ENCODE measurements around the gene LRRC53. TPM values are rescaled to one million over a fixed set of nuclear protein-coding genes. Genes with fewer than 3 reads are reported as not detected.

LRRC53 gene
- total RNA-seq, 1 experiment from 2014 or later, result not detected

GRCh38 chr1:74545821-74546220 lies 33.4 kb upstream of the LRRC53 start:
- no peak for DNase-seq (ENCODE audit: low spot score)
- peaks cover 56% of the 10 kb centered on the region for H3K27me3 ChIP-seq (replicated peaks; ENCODE audit: insufficient read depth, low read depth, low read length, poor library complexity)
- intact Hi-C loops (cut with micrococcal nuclease; ENCODE audit: unreplicated experiment), result no loop called here
- ChIA-PET POLR2A (ENCODE audit: low non-redundant PET) (no interaction called here), CTCF (no interaction called here)
- BruUV-seq (replicated peaks), result no TSS peak
- H3K9me3 ChIP-seq (ENCODE audit: low read depth, low read length, poor library complexity, severe bottlenecking), result no peaks in the 10 kb centered on the region
- TF ChIP-seq, protein P1, sequence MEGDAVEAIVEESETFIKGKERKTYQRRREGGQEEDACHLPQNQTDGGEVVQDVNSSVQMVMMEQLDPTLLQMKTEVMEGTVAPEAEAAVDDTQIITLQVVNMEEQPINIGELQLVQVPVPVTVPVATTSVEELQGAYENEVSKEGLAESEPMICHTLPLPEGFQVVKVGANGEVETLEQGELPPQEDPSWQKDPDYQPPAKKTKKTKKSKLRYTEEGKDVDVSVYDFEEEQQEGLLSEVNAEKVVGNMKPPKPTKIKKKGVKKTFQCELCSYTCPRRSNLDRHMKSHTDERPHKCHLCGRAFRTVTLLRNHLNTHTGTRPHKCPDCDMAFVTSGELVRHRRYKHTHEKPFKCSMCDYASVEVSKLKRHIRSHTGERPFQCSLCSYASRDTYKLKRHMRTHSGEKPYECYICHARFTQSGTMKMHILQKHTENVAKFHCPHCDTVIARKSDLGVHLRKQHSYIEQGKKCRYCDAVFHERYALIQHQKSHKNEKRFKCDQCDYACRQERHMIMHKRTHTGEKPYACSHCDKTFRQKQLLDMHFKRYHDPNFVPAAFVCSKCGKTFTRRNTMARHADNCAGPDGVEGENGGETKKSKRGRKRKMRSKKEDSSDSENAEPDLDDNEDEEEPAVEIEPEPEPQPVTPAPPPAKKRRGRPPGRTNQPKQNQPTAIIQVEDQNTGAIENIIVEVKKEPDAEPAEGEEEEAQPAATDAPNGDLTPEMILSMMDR (conservative IDR thresholded peaks at IDR 0.05; ENCODE audit: low read depth, low read length), result no peak
- TF ChIP-seq EZH2 (IDR thresholded peaks at IDR 0.05; ENCODE audit: borderline replicate concordance, low read depth, low read length, poor library complexity, severe bottlenecking), result no peak
- H3K4me1 ChIP-seq (ENCODE audit: insufficient read depth, low read length, poor library complexity, severe bottlenecking), result no peaks in the 10 kb centered on the region
- H3K4me3 ChIP-seq (ENCODE audit: low read depth, low read length, poor library complexity, severe bottlenecking), result no peak overlapping the region
- no peak overlapping the region for H3K27ac ChIP-seq (ENCODE audit: low read depth, low read length, poor library complexity, severe bottlenecking)
- H3K36me3 ChIP-seq (ENCODE audit: insufficient read depth, low read length, poor library complexity, severe bottlenecking), result no peaks in the 10 kb centered on the region

DNA sequence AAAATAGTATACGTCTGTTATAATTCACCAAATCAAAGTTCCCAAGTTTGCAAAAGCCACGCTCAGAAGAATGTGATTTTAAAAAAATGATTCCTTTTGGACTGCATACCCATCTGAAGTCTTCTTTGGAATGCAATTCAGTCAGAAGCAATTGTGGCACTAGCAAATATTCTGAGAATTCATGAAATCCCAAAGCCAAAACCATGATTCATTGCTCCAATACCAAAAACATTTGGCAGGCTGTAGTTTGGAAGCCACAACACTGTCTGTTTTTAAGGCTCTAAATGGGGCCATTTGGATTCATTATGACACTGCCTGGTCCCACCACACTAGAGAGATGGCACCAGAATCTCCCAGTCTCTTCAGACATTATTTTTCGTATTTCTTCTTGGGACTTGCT lies 21.8 kb upstream of the LRRC53 start:
- Histone ChIP-seq H3K27ac (ENCODE audit: low read depth, low read length, poor library complexity, severe bottlenecking) (no peak overlapping the region), H3K4me3 (ENCODE audit: low read depth, low read length, poor library complexity, severe bottlenecking) (no peak overlapping the region), H3K9me3 (ENCODE audit: low read depth, low read length, poor library complexity, severe bottlenecking) (no peaks in the 10 kb centered on the region), H3K27me3 (replicated peaks; ENCODE audit: insufficient read depth, low read depth, low read length, poor library complexity) (peaks cover 4% of the 10 kb centered on the region), H3K4me1 (ENCODE audit: insufficient read depth, low read length, poor library complexity, severe bottlenecking) (no peaks in the 10 kb centered on the region), H3K36me3 (ENCODE audit: insufficient read depth, low read length, poor library complexity, severe bottlenecking) (no peaks in the 10 kb centered on the region)
- ChIA-PET CTCF (no interaction called here), POLR2A (ENCODE audit: low non-redundant PET) (no interaction called here)
- BruUV-seq (replicated peaks), result no TSS peak
- DNase-seq (ENCODE audit: low spot score), result no peak
- TF ChIP-seq, protein P1 (conservative IDR thresholded peaks at IDR 0.05; ENCODE audit: low read depth, low read length), result no peak
- no peak for TF ChIP-seq EZH2 (IDR thresholded peaks at IDR 0.05; ENCODE audit: borderline replicate concordance, low read depth, low read length, poor library complexity, severe bottlenecking)
- intact Hi-C loops (cut with micrococcal nuclease; ENCODE audit: unreplicated experiment), result no loop called here

- POLR2A ChIA-PET (ENCODE audit: low non-redundant PET), result no interaction called here
- BruUV-seq (replicated peaks), result no TSS peak
Observed at GRCh38 chr1:74531796-74532195, 19.4 kb upstream of the LRRC53 start.

More at GRCh38 chr1:74531796-74532195, 19.4 kb upstream of the LRRC53 start:
- Histone ChIP-seq H3K4me3 (ENCODE audit: low read depth, low read length, poor library complexity, severe bottlenecking) (no peak overlapping the region), H3K27me3 (replicated peaks; ENCODE audit: insufficient read depth, low read depth, low read length, poor library complexity) (peaks cover 2% of the 10 kb centered on the region), H3K9me3 (ENCODE audit: low read depth, low read length, poor library complexity, severe bottlenecking) (no peaks in the 10 kb centered on the region), H3K4me1 (ENCODE audit: insufficient read depth, low read length, poor library complexity, severe bottlenecking) (no peaks in the 10 kb centered on the region), H3K27ac (ENCODE audit: low read depth, low read length, poor library complexity, severe bottlenecking) (no peak overlapping the region), H3K36me3 (ENCODE audit: insufficient read depth, low read length, poor library complexity, severe bottlenecking) (no peaks in the 10 kb centered on the region)
- no peak for DNase-seq (ENCODE audit: low spot score)
- TF ChIP-seq, protein P1 (conservative IDR thresholded peaks at IDR 0.05; ENCODE audit: low read depth, low read length), result no peak
- no peak for TF ChIP-seq EZH2 (IDR thresholded peaks at IDR 0.05; ENCODE audit: borderline replicate concordance, low read depth, low read length, poor library complexity, severe bottlenecking)
- intact Hi-C loops (cut with micrococcal nuclease; ENCODE audit: unreplicated experiment), result no loop called here
- CTCF ChIA-PET, result no interaction called here
